A549 (cell line): ENCODE data around the gene SLC19A1. TPM values are rescaled to one million over a fixed set of nuclear protein-coding genes. Genes with fewer than 3 reads are reported as not detected.

Experiments
- ATAC-seq, 2 experiments: fragments of 200-7000 bp in 1 of 2; fragments of >200 bp in 1 of 2; cut with Nextera tagmentation in 1 of 2; cut with Tn5 transposase in 1 of 2; 3 replicates each; pipeline versions ENCODE4 v1.8.0 to v1.9.1; 2018 to 2020; ENCODE audit warnings: mild to moderate bottlenecking in 1 of 2, moderate library complexity in 1 of 2
- CTCF ChIA-PET: fragments of 300-600 bp; sonication (Branson Sonifier 250); formaldehyde crosslinking; extraction: SDS; loops from one replicate; lab custom pipeline; 2021; ENCODE audit warnings: antibody characterized with exemption, inconsistent platforms; lab: Yijun Ruan, JAX
- POLR2A ChIA-PET: fragments of 350-600 bp; formaldehyde crosslinking; extraction: SDS; loops from one replicate; lab custom pipeline; 2021; ENCODE audit warnings: antibody characterized with exemption, inconsistent platforms; lab: Yijun Ruan, JAX
- DNase-seq, 2 experiments: peaks; one replicate each; pipeline versions ENCODE4 v3.0.0 to v3.0.0-alpha.2; 2011 to 2016; ENCODE audit warnings: low read depth in 1 of 2, low spot score in 1 of 2
- FAIRE-seq: peaks from 2 replicates; lab custom pipeline; 2011; peaks lifted over from hg19 to GRCh38; lab: Jason Lieb, UNC
- H3K27ac ChIP-seq, 2 experiments: fragments of >200 bp; sonication (Bioruptor Twin); formaldehyde crosslinking; 3 replicates each; pipeline ENCODE4 v1.5.1; 2016 to 2017
- H3K4me1 ChIP-seq: fragments of >200 bp; sonication (Bioruptor Twin); formaldehyde crosslinking; 3 replicates; pipeline ENCODE4 v1.6.1; 2016
- H3K4me2 ChIP-seq: fragments of >200 bp; sonication (Bioruptor Twin); formaldehyde crosslinking; 3 replicates; pipeline ENCODE4 v1.6.1; 2016
- H3K4me3 ChIP-seq: fragments of >200 bp; sonication (Bioruptor Twin); formaldehyde crosslinking; 3 replicates; pipeline ENCODE4 v1.5.1; 2016
- H3K9me3 ChIP-seq: fragments of >200 bp; sonication (Bioruptor Twin); formaldehyde crosslinking; 3 replicates; pipeline ENCODE4 v1.6.1; 2016
- E2F6 ChIP-seq: IDR thresholded peaks from 2 replicates; pipeline ENCODE4 v1.6.1; 2012; ENCODE audit warnings: low read depth, borderline replicate concordance
- EHF ChIP-seq: fragments of 250-450 bp; sonication (Bioruptor Pico); IDR thresholded peaks from 2 replicates; pipeline ENCODE4 v1.5.0; 2020; ENCODE audit warnings: mild to moderate bottlenecking
- ESRRA ChIP-seq: fragments of 150-350 bp; IDR thresholded peaks from 2 replicates; pipeline ENCODE4 v1.6.1; 2014; ENCODE audit warnings: mild to moderate bottlenecking, low read length, borderline replicate concordance
- FOSB ChIP-seq: fragments of 250-450 bp; sonication (Bioruptor Pico); IDR thresholded peaks from 2 replicates; pipeline ENCODE4 v1.5.0; 2020; ENCODE audit warnings: mild to moderate bottlenecking, moderate library complexity
- FOSL2 ChIP-seq, 2 experiments: fragments of 450-650 bp in 1 of 2; fragments of >200 bp in 1 of 2; sonication (Bioruptor Twin) in 1 of 2; formaldehyde crosslinking; IDR thresholded peaks; 2 replicates each; pipeline versions ENCODE4 v1.5.0 to v1.6.1; 2016 to 2020; ENCODE audit warnings: mild to moderate bottlenecking in 1 of 2, moderate library complexity in 1 of 2
- FOXS1 ChIP-seq: fragments of 250-450 bp; sonication (Bioruptor Pico); IDR thresholded peaks from 2 replicates; pipeline ENCODE4 v1.5.0; 2020; ENCODE audit warnings: mild to moderate bottlenecking, moderate library complexity
- GATA3 ChIP-seq: IDR thresholded peaks from 2 replicates; pipeline ENCODE4 v1.6.1; 2012; ENCODE audit warnings: borderline replicate concordance
- HDAC2 ChIP-seq: fragments of 200-600 bp; sonication (generic); IDR thresholded peaks from 2 replicates; pipeline ENCODE4 v1.6.1; 2016
- HOXB13 ChIP-seq: fragments of 250-450 bp; sonication (Bioruptor Pico); IDR thresholded peaks from 2 replicates; pipeline ENCODE4 v1.5.0; 2020; ENCODE audit warnings: low read depth, mild to moderate bottlenecking, moderate library complexity
- HOXB5 ChIP-seq: fragments of 250-450 bp; sonication (Bioruptor Pico); IDR thresholded peaks from 2 replicates; pipeline ENCODE4 v1.5.0; 2020; ENCODE audit warnings: mild to moderate bottlenecking, moderate library complexity
- JUN ChIP-seq, 2 experiments: fragments of >200 bp; sonication (Bioruptor Twin); formaldehyde crosslinking; IDR thresholded peaks; 2 replicates in 1 of 2; 3 replicates in 1 of 2; pipeline ENCODE4 v1.6.1; 2016 to 2017
- JUNB ChIP-seq: fragments of >200 bp; sonication (Bioruptor Twin); formaldehyde crosslinking; IDR thresholded peaks from 2 replicates; pipeline ENCODE4 v1.6.1; 2016
- KDM1A ChIP-seq: fragments of 200-600 bp; sonication (generic); IDR thresholded peaks from 2 replicates; pipeline ENCODE4 v1.6.1; 2016; ENCODE audit warnings: low read depth, mild to moderate bottlenecking
- MAFK ChIP-seq: fragments of 450-650 bp; IDR thresholded peaks from 2 replicates; pipeline ENCODE4 v1.6.1; 2014; ENCODE audit not compliant: partially characterized antibody
- MYC ChIP-seq: IDR thresholded peaks from 2 replicates; pipeline ENCODE4 v1.6.1; 2012; ENCODE audit warnings: mild to moderate bottlenecking, inconsistent platforms, low read length, improper control_type of control experiment, borderline replicate concordance
- NFE2L2 ChIP-seq: fragments of 150-350 bp; conservative IDR thresholded peaks from 2 replicates; pipeline ENCODE4 v1.6.1; 2014; ENCODE audit warnings: low read length
- NR3C1 ChIP-seq: fragments of >200 bp; sonication (Bioruptor Twin); formaldehyde crosslinking; IDR thresholded peaks from 3 replicates; pipeline ENCODE4 v1.6.1; 2017
- PHF8 ChIP-seq: fragments of 200-600 bp; sonication (generic); IDR thresholded peaks from 2 replicates; pipeline ENCODE4 v1.6.1; 2016; ENCODE audit warnings: low read depth, mild to moderate bottlenecking, antibody characterized with exemption, moderate library complexity, borderline replicate concordance
- POLR2A ChIP-seq: IDR thresholded peaks from 2 replicates; pipeline ENCODE4 v1.6.1; 2012; ENCODE audit warnings: mild to moderate bottlenecking, low read length
- RARB ChIP-seq: fragments of 250-450 bp; sonication (Bioruptor Pico); IDR thresholded peaks from 2 replicates; pipeline ENCODE4 v1.8.0; 2021; ENCODE audit warnings: mild to moderate bottlenecking, moderate library complexity
- RFX5 ChIP-seq: fragments of 450-650 bp; IDR thresholded peaks from 2 replicates; pipeline ENCODE4 v1.7.1; 2014; ENCODE audit warnings: antibody characterized with exemption, mild to moderate bottlenecking, moderate library complexity
- SMC3 ChIP-seq: fragments of >200 bp; sonication (Bioruptor Twin); formaldehyde crosslinking; IDR thresholded peaks from 3 replicates; pipeline ENCODE4 v1.6.1; 2018; ENCODE audit warnings: inconsistent platforms
- SREBF2 ChIP-seq: fragments of 450-650 bp; IDR thresholded peaks from 2 replicates; pipeline ENCODE4 v1.6.1; 2014; ENCODE audit warnings: mild to moderate bottlenecking, moderate library complexity
- TP53 ChIP-seq: fragments of 250-450 bp; sonication (Bioruptor Pico); IDR thresholded peaks from 2 replicates; pipeline ENCODE4 v1.5.0; 2021; ENCODE audit warnings: mild to moderate bottlenecking, moderate library complexity
- ZC3H11A ChIP-seq: fragments of 450-650 bp; IDR thresholded peaks from 2 replicates; pipeline ENCODE4 v1.6.1; 2014; ENCODE audit warnings: antibody characterized with exemption, mild to moderate bottlenecking
- WGBS: methylation state at CpG from one replicate; pipeline ENCODE4 v1.1.6; 2017; ENCODE audit errors: missing lambda C conversion rate; 5-methylcytosine and 5-hydroxymethylcytosine counted together
- polyA plus RNA-seq, 4 experiments: library from polyadenylated mRNA; depleted of rRNA in 3 of 4; stranded (reverse); fragments of >200 nt; fragmentation: RNase III in 1 of 4; extraction: RNeasy Plus Mini Kit Qiagen cat#74134 plus additional on column Dnase treatment in 1 of 4; gene quantifications; 2 replicates in 3 of 4; 3 replicates in 1 of 4; pipeline ENCODE4 v1.2.3, GENCODE V29; 2011 to 2017
- TF ChIP-seq, protein P1 (sequence below): fragments of >200 bp; sonication (Bioruptor Twin); formaldehyde crosslinking; IDR thresholded peaks from 3 replicates; pipeline ENCODE4 v1.6.1; 2016
- TF ChIP-seq, protein P2 (sequence below): fragments of >200 bp; sonication (Bioruptor Twin); formaldehyde crosslinking; IDR thresholded peaks from 3 replicates; pipeline ENCODE4 v1.5.1; 2016
- TF ChIP-seq, protein P3 (sequence below): IDR thresholded peaks from 2 replicates; pipeline ENCODE4 v1.6.1; 2012
- TF ChIP-seq, protein P4 (sequence below): IDR thresholded peaks from 2 replicates; pipeline ENCODE4 v1.6.1; 2012

SLC19A1 gene
- polyA plus RNA-seq, 2 of the 4 experiments (the other 2 are of a cell fraction): 9.8 to 14.0 TPM

- H3K4me1 ChIP-seq: peaks cover 15% of the 10 kb centered on the region
- POLR2A ChIA-PET: no interaction called here
- 100% methylated on average over 5 of the region's 5 CpGs for whole genome bisulfite sequencing
- H3K9me3 ChIP-seq: peaks cover 7% of the 10 kb centered on the region; the same call in 2 of the 3 replicates
- FAIRE-seq (no peak), ATAC-seq (no peak), DNase-seq (no peak)
- CTCF ChIA-PET: interaction anchor here (0.7 to 1.4 kb wide), 4 partner anchors 8 to 322 kb away, joined by 3 to 4 read pairs (median 3); no protein-coding TSS in a partner anchor
- H3K27ac ChIP-seq: peak overlapping the region in 1 of 2 experiments; percentile 76; a peak in 4 of 6 replicates
- TF ChIP-seq RFX5 (no peak), MYC (no peak), SMC3 (no peak), ZC3H11A (no peak), FOSB (CRISPR knock-in tag) (no peak), TP53 (no peak), HOXB13 (CRISPR knock-in tag) (no peak), HDAC2 (no peak), HOXB5 (no peak), NR3C1 (no peak), PHF8 (no peak), JUNB (no peak), RARB (CRISPR knock-in tag) (no peak)
- TF ChIP-seq, protein P1, sequence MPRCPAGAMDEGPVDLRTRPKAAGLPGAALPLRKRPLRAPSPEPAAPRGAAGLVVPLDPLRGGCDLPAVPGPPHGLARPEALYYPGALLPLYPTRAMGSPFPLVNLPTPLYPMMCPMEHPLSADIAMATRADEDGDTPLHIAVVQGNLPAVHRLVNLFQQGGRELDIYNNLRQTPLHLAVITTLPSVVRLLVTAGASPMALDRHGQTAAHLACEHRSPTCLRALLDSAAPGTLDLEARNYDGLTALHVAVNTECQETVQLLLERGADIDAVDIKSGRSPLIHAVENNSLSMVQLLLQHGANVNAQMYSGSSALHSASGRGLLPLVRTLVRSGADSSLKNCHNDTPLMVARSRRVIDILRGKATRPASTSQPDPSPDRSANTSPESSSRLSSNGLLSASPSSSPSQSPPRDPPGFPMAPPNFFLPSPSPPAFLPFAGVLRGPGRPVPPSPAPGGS: no peak
- H3K4me3 ChIP-seq: no peak overlapping the region
- no peak overlapping the region for H3K4me2 ChIP-seq
Measured at GRCh38 chr21:45461369-45461750, 80.9 kb downstream of the SLC19A1 start.

DNA sequence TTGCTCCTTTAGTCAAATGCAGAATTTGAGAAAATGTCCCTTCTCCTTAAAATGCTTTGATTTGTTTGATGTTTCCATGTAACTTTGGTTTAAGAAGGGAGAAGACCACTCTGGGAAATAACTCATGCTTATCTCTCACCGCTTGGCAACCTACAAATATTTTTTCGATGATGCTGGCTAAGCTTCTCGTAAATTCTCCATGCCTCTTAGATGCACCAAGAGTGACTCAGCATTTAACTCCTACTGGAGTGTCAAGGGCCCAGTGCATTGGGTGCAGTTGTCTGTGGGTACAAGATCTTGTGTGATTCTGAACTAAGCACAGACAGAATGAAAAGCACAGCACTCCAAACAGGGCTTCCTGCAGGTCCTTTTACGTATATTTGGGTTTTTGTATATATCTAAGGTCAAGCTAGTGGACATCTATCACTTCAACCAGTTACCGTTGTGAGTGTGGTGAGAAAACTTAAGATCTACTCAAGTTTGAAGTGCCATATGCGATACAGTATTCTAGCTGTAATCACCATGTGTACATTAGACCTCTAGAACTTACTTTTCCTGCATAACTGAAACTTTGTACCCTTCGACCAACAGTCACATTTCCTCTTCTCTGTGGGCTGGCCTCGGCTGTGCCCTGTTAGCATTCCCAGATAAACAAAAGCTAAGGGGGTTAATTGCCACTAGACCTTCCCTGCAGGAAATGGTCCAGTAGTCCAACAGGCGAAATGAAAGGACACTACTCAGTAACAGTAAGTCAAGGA is 81.5 kb downstream of the SLC19A1 start:
- WGBS: 72% methylated on average over 9 of the region's 9 CpGs
- DNase-seq: peak in 1 of 2 experiments; percentile 41
- POLR2A ChIA-PET: no interaction called here
- no peak for FAIRE-seq
- peak in 1 of 2 experiments; percentile 37; a peak in 2 of 6 replicates for ATAC-seq
- Histone ChIP-seq H3K4me1 (peaks cover 15% of the 10 kb centered on the region), H3K4me3 (no peak overlapping the region), H3K4me2 (no peak overlapping the region), H3K27ac (peak overlapping the region; percentile 55 to 76; a peak in 4 of 6 replicates), H3K9me3 (peaks cover 7% of the 10 kb centered on the region; the same call in 2 of the 3 replicates)
- TF ChIP-seq MAFK: peak; percentile 95
- TF ChIP-seq PHF8: no peak
- TF ChIP-seq, protein P2, sequence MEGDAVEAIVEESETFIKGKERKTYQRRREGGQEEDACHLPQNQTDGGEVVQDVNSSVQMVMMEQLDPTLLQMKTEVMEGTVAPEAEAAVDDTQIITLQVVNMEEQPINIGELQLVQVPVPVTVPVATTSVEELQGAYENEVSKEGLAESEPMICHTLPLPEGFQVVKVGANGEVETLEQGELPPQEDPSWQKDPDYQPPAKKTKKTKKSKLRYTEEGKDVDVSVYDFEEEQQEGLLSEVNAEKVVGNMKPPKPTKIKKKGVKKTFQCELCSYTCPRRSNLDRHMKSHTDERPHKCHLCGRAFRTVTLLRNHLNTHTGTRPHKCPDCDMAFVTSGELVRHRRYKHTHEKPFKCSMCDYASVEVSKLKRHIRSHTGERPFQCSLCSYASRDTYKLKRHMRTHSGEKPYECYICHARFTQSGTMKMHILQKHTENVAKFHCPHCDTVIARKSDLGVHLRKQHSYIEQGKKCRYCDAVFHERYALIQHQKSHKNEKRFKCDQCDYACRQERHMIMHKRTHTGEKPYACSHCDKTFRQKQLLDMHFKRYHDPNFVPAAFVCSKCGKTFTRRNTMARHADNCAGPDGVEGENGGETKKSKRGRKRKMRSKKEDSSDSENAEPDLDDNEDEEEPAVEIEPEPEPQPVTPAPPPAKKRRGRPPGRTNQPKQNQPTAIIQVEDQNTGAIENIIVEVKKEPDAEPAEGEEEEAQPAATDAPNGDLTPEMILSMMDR: no peak
- TF ChIP-seq E2F6: no peak
- no peak for TF ChIP-seq POLR2A
- TF ChIP-seq SMC3: no peak
- TF ChIP-seq EHF (CRISPR knock-in tag): no peak
- TF ChIP-seq GATA3: no peak
- no peak for TF ChIP-seq FOXS1 (CRISPR knock-in tag)
- peak; percentile 90 for TF ChIP-seq NFE2L2
- TF ChIP-seq, protein P3, sequence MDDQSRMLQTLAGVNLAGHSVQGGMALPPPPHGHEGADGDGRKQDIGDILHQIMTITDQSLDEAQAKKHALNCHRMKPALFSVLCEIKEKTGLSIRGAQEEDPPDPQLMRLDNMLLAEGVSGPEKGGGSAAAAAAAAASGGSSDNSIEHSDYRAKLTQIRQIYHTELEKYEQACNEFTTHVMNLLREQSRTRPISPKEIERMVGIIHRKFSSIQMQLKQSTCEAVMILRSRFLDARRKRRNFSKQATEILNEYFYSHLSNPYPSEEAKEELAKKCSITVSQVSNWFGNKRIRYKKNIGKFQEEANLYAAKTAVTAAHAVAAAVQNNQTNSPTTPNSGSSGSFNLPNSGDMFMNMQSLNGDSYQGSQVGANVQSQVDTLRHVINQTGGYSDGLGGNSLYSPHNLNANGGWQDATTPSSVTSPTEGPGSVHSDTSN: no peak
- TF ChIP-seq SREBF2: no peak
- TF ChIP-seq, protein P4, sequence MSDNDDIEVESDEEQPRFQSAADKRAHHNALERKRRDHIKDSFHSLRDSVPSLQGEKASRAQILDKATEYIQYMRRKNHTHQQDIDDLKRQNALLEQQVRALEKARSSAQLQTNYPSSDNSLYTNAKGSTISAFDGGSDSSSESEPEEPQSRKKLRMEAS: 0 out of 2 replicates have a peak, but pooled peaks have one; percentile 26
- no peak for TF ChIP-seq MYC
- TF ChIP-seq KDM1A: no peak
- TF ChIP-seq ESRRA: no peak
- TF ChIP-seq FOSL2 (IDR thresholded peaks at IDR 0.05): no peak
- peak; percentile 24; the same call in 1 of the 2 replicates for TF ChIP-seq FOSL2 (CRISPR knock-in tag; IDR thresholded peaks at IDR 0.05)
- TF ChIP-seq JUN (IDR thresholded peaks at IDR 0.05): no peak
- CTCF ChIA-PET: interaction anchor here (0.8 to 1.4 kb wide), 4 partner anchors 8 to 321 kb away, joined by 3 read pairs; no protein-coding TSS in a partner anchor
